Eye (tissue), 1 donor: ENCODE results near the gene COL28A1.

Experiments
- DNase-seq: peaks from one replicate; pipeline ENCODE4 v3.0.0-alpha.2; 2015

COL28A1 gene

GRCh38 chr7:7557252-7557651 is 21.6 kb upstream of the COL28A1 start:
- no peak for DNase-seq

- DNase-seq: no peak
These were observed 21.2 kb upstream of the COL28A1 start for GRCh38 chr7:7556852-7557251.

GRCh38 chr7:7554649-7555575 is 19.2 kb upstream of the COL28A1 start:
- DNase-seq: no peak

- DNase-seq: peak; percentile 34
These were observed 18.4 kb upstream of the COL28A1 start for GRCh38 chr7:7554021-7554432.

- no peak for DNase-seq
These were observed 17.7 kb upstream of the COL28A1 start for GRCh38 chr7:7553386-7553785.

- DNase-seq: no peak
These were observed 16.5 kb upstream of the COL28A1 start for GRCh38 chr7:7552199-7552598.

- DNase-seq: no peak
These were observed 15.0 kb upstream of the COL28A1 start for GRCh38 chr7:7550663-7551062.

GRCh38 chr7:7548407-7548806 is 12.7 kb upstream of the COL28A1 start:
- DNase-seq: no peak

- no peak for DNase-seq
These were observed 6.7 kb upstream of the COL28A1 start for GRCh38 chr7:7542251-7542835.

- no peak for DNase-seq
These were observed 4.0 kb upstream of the COL28A1 start for GRCh38 chr7:7539711-7540110.

GRCh38 chr7:7539152-7539551 is 3.5 kb upstream of the COL28A1 start:
- no peak for DNase-seq

GRCh38 chr7:7537711-7538110 is 2.0 kb upstream of the COL28A1 start:
- no peak for DNase-seq

- DNase-seq: no peak
These were observed 835 bp upstream of the COL28A1 start for GRCh38 chr7:7536396-7537019.

GRCh38 chr7:7533831-7534430 is 1.7 kb downstream of the COL28A1 start:
- DNase-seq: no peak

GRCh38 chr7:7529328-7529727 is 6.3 kb downstream of the COL28A1 start:
- DNase-seq: no peak

- DNase-seq: no peak
These were observed 8.6 kb downstream of the COL28A1 start for GRCh38 chr7:7527047-7527446.

- DNase-seq: no peak
These were observed 9.7 kb downstream of the COL28A1 start for GRCh38 chr7:7526006-7526405.

GRCh38 chr7:7524121-7524520 is 11.6 kb downstream of the COL28A1 start:
- DNase-seq: no peak

GRCh38 chr7:7522421-7522820 is 13.3 kb downstream of the COL28A1 start:
- DNase-seq: no peak

- no peak for DNase-seq
These were observed 14.4 kb downstream of the COL28A1 start for GRCh38 chr7:7521259-7521658.

- no peak for DNase-seq
These were observed 16.1 kb downstream of the COL28A1 start for GRCh38 chr7:7519528-7519927.

- no peak for DNase-seq
These were observed 16.6 kb downstream of the COL28A1 start for GRCh38 chr7:7519056-7519455.

- DNase-seq: no peak
These were observed 17.9 kb downstream of the COL28A1 start for GRCh38 chr7:7517754-7518153.

- DNase-seq: no peak
These were observed 19.0 kb downstream of the COL28A1 start for GRCh38 chr7:7516662-7517061.
